NCI-H1417 treated with DMSO at 0.1 percent for 48 hours (cell line): ENCODE measurements around the gene CHRNB2.

Experiments
- DNase-seq: peaks from one replicate; lab custom pipeline; 2025; lab: John Stamatoyannopoulos, UW

CHRNB2 gene

DNA sequence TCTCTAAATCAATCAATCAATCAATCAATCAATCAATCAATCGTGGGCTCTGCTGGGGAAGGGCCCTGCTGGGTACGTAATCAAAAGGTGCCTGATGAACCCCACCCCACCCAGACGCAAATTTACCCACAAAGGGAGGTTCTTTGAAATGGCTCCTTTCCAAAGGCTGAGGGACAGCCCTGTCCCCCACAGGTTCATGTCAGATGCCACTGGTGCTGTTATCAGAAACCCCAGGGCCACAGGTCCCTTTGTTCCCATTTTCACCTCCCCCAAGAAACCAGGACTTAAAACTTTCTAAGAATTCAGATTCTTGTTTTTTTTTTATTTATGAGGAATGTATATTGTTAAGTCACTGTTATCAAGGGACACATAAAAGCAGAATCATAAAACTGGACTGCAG lies 14.2 kb downstream of the CHRNB2 start:
- no peak for DNase-seq

DNA sequence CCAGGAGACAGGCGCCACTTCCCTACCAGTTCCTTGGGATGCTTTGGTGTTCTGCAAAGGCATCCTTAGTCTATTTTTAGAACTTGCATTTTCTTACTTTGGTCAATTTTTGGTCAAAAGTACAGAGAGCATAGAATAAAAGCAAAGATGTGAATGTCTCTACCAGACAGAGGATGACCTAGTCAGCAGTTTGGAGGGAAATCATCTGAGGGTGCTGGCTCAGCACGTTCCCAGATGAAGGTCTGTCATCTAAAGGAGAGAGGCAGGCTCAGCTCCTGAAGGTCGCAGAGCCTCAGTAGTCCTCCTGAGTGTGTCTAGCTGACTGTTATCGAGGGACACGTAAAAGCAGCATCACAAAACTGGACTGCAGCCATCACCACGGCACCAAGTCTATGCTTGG lies 15.3 kb downstream of the CHRNB2 start:
- no peak for DNase-seq

DNA sequence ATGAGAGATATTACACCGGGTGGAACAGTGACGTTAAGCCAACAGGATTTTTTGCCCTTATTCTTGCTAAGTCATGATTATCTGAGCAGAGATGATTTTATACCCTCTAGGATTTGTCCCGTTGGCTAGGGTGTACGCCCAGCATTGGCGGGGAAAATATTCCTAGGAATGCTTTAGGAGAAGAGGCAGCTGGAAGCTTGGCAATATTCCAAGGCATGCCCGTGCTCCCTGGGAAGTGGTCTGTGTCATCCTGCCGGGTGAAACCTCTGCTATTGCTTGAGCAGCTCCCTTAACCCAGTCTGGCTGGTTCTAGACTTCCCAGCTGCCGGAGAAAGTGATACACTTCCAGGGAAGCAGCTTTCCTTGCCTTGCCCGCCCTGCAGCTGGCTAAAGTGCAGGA lies 16.2 kb downstream of the CHRNB2 start:
- no peak for DNase-seq

DNA sequence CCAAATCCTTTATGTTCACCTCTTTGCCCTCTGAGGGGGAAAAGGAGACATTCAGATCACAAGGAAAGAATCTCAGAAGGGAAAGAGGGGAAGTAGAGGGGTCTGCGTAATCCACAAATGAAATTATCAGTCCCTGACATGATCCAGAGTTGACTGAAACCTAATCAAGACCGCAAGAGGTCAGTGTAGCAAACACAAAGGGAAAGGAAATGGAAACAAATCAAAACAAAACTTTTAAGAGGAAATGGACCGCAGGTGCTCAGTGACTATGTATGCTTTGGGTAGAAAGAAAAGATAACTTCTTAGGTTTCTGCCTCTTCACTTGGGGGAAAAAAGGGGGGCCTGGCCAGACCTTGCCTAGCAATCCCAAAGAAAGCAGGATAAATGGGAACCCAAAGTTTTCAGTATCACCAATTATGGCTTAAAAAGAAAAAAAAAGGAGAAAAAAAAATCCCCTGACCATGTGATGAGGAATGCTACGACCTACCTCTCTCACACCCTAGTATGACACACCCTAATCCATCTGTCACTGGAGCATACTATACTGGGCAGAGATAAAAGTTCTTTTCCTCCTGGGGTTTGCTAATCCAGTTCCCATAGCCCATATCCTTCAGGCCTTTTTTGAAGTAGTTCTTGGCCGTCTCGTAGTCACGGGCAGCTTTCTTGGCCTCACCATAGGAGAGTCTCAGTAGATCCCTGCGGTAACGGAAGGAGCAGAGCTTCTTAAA lies 16.9 kb downstream of the CHRNB2 start:
- DNase-seq: no peak

DNA sequence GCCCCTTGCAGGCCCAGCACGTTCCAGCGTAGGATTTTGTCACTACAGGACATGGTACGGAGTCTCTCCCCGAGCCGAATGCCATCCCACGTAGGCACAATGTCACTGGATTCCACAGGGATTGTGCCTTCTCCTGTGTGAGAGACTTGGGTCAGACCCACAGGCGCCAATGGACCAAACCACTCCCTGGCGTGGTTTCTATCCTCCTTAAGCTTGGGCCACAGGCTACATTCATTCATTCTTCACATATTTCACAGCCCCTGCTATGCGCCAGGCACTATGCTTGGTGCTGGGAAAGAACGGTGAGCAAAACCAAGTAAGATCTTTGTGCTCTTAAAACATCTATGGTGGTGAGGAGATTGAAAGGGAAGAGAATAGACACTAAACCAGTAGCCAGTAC lies 18.7 kb downstream of the CHRNB2 start:
- DNase-seq: no peak

DNA sequence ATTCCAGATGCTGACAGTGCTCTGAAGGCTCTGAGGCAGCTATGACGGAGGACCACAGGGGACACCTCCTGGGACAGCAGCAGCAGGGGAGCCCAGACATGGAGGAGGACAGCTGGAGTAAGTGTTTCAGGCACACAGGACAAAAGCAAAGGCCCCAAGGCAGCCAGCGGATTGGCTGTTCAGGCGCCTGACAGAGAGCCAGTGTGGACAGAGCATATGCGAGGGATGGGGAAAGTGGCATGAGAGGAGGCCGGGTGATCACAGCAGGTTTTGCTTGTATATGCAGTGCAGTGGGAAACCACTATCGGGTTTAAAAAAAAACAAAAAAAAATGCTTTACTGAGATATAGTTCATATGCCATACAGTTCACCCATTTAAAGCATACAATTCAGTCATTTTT lies 19.1 kb downstream of the CHRNB2 start:
- DNase-seq: no peak

DNA sequence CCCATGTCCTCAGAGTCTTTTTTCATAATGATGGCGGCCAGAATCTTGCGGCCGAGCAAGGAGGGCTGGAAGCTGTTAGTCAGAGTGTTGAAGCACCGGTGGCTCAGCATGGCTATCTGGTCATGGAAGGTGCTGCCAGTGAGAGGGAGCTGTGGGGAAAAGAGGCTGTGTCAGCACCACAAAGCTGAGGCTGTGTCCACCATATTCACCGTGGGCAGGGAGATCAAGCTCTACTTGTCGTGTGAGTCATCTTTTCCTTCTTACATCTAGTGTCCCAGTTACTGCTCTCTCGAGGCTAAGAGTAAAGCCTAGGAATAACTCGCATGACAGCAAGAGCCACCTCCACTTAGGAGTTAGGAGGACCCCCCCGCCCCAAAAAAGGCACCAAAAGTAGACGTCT lies 22.2 kb downstream of the CHRNB2 start:
- no peak for DNase-seq

DNA sequence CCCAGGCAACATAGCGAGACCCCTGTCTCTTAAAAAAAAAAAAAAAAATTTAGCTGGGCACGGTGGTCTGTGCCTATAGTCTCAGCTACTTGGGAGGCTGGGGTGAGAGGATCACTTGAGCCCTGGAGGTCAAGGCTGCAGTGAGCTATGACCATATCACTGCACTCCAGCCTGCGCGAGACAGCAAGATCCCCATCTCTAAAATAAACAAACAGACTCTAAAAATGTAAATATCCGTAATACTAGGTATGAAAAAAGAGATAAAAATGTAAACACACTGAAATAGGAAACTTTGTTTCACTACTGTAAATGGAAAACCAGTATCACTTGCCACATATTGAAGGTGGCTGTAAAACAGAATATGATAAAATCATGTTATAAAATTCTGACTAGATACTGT lies 23.2 kb downstream of the CHRNB2 start:
- no peak for DNase-seq

DNA sequence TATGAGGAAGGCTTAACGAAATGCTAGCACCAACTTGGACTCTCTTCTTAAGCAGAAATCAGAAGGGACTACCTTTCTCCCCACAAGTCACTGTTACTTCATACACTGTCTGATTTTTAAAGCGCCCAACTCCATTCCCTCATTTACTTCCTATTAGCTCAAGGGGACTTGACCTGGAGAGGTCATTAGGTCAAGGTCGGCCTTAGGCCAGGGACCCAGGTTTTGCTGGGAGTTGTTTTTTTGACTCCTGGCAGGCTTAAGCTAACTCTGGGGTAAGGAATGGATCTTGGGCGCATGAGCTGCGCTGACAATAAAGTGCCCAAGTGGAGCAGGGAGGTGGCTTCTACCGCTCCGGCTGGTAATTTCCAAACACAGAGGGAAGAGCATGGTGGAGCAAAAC lies 23.6 kb downstream of the CHRNB2 start:
- no peak for DNase-seq

DNA sequence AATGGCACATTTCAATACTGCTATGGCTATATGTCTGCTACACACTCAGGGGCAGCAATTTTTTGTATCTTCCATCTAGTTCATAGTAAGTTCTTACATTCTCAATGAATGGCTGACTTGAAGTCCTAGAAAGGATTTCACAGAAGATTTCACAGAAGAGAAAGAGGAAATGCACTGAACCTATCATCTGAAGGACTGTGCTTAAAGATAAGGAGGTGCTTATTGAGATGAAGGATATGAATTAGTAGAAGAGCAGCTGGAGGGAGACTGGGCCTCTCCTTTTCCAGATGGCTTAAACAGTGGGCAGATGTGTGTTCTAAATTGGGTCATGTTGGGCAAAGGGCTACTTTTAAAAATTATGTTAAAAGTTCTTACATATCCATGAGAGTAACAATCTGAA lies 25.8 kb downstream of the CHRNB2 start:
- no peak for DNase-seq

DNA sequence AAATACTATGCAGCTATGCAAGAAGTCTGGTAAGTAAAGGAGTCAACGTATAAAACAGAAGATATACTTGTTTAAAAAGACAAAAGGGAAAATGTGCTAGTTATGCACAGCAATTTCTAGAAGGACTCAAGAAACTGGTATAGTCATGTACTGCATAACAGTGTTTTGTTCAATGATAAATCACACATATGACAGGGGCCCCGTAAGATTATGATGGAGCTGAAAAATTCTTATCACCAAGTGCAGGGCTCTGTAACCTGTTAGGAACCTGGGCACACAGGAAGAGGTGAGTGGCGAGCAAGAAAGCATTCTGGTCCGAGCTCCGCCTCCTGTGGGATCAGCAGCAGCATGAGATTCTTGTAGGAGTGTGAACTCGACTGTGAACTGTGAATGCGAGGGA lies 27.2 kb downstream of the CHRNB2 start:
- DNase-seq: no peak

DNA sequence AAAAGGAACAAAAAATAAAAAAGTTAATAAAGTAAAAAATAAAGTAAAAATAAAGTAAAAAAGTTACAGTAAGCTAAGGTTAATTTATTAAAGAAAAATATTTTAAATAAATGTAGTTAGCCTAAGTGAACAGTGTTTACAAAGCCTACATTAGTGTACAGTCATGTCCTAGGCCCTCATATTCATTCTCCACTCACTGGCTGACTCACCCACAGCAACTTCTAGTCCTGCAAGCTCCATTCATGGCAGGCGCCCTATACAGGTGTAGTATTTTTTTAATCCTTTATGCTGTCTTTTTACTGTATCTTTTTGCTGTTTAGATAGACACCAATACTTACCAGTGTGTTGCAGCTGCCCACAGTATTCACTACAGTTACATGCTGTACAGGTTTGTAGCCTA lies 28.0 kb downstream of the CHRNB2 start:
- DNase-seq: no peak

DNA sequence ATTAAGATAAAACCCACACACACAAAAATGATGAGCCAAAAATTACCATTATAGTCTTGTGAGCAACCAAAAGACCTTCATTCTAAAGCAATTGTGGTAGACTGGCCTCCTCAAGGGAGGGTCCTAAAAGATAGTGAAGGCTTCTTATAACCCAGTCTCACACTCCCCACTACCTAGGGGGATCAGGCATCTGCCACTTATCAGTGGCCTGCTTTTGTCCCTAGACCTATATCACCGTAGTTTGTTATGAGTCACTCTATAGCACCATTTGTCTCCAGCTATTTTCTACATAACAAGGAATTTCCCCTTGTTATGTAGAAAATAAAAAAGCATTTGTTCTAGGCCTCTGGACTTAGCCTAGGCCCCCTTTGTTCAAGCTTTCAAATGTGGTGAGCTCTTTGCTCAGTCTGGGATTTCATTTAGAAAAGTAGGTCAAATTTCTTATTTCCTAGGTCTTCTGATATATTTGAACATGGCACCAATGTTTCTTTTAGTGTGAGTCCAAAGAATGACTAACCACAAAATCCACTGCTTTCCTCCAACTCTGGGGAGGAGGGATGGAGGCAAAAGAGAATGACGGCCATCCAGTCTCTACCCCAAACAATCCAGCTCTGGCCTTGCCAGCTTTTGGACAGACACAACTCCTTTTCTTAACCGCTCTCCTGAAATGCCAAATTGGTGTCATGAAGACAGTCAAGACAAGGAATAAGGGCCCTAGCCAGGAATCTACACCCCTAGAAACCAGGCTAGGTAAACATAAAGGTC lies 31.5 kb downstream of the CHRNB2 start:
- DNase-seq: no peak

DNA sequence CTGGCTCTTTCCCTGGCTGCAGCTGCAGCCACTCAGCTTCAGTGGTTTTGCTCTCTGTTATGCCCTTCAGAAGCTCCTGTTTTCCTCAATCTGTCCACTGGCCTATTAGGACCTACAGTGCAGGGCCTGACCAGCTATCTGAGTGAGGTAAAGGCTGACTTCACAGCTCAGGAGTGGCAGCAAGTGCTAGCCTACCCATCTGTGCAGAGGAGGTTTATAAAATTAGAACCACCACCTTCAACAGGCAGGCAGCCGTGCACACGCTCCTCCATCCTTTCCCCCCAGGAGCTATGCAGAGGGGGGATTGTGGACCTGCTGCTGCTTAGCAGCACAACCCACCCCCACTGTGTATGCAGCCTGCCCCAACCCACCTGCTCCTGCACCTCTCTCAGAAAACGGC lies 32.1 kb downstream of the CHRNB2 start:
- no peak for DNase-seq

DNA sequence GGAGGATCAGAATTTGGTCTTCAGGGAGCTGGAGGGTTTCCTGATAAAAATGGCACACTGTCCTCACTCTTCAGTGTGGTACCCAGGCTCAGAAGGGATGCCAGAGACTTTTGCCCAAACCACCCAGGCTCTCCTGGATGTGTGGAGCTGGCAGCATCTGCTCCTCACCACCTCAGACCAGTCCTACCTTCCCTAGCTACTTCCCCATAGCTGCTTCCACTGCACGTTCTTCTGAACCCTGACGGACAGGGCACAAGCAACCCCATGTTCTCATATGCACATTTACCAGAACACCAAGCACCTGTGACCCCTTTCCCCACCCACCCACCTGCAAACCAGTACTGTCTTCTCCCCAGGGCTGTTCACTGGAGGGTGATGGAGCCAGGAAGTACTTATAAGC lies 35.7 kb downstream of the CHRNB2 start:
- DNase-seq: no peak

DNA sequence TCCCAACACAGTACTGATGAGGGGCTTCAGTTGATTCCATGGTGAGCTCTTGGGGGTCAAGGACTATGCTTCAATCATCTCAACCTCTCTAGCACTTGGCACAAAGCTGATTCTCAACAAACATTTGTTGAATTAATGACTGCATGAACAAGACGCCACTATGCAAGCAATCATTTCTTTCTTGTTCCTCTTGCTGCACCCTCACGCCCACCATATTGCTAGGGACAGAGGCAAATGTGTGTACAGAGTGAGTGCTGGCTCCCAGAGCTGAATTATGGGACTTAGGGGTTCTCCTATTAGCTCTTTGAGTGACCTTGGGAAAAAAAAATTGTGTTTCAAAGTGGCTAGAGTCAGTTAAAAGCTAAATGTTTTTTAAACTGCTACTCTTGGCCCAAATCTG lies 38.0 kb downstream of the CHRNB2 start:
- DNase-seq: no peak

DNA sequence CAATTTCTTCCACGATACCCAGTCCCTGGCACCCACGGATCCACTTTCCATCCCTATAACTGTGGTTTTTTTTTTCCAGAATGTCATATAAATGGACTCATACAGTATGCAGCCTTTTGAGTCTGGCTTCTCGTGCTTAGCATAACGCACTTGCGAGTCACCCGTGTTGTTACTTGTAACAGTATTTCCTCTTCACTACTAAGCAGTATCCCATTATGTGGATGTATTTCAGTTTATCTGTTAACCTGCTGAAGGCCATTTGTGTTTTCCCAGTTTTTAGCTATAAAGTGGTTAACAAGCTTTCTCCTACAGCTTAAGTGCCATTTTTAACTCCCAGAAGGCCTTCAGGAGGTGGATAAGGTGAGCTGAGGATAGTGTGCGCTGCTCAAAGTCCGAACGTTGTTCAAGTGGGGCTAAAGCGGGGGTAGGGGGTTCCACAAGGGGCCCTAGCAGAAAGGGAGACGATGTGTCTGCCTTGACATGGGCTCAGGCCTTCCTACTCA lies 39.6 kb downstream of the CHRNB2 start:
- no peak for DNase-seq

DNA sequence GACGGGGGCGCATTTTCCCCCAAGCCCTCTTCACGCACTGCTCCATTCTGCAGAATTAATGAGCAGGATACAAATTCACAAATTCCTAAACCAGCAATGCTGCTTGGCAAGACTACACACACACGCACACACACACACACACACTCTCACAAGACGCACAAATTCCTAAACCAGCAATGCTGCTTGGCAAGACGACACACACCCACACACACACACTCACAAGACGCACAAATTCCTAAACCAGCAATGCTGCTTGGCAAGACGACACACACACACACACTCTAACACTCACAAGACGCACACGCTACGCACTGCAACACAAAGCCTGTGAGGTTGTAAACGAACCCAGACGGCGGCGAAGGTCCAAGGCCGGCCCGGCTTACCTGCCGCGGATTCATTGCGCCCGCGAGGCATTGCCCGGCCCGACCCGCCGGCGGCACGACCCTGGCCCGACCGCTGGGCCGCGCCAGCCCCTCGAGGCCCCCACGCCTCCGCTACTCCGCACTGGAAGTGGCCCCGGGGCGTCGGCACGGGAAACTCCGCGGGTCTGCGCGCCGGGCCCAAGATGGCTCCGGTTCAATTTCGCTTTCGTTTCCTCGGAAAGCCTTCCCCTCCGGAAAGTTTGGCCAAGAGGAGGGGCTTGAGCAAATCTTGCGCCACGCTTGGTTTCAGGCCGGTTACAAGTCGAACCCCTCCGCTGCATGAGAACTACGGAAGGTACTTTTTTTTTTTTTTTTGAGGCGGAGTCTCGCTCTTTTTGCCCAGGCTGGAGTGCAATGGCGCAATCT lies 40.2 kb downstream of the CHRNB2 start, which contains the start of gene ADAR:
ADAR (minus strand) TSS at position 578 of the 788 bp plus-strand sequence; CDS start at position 398, 180 bp downstream.
- peak; percentile 11 for DNase-seq

DNA sequence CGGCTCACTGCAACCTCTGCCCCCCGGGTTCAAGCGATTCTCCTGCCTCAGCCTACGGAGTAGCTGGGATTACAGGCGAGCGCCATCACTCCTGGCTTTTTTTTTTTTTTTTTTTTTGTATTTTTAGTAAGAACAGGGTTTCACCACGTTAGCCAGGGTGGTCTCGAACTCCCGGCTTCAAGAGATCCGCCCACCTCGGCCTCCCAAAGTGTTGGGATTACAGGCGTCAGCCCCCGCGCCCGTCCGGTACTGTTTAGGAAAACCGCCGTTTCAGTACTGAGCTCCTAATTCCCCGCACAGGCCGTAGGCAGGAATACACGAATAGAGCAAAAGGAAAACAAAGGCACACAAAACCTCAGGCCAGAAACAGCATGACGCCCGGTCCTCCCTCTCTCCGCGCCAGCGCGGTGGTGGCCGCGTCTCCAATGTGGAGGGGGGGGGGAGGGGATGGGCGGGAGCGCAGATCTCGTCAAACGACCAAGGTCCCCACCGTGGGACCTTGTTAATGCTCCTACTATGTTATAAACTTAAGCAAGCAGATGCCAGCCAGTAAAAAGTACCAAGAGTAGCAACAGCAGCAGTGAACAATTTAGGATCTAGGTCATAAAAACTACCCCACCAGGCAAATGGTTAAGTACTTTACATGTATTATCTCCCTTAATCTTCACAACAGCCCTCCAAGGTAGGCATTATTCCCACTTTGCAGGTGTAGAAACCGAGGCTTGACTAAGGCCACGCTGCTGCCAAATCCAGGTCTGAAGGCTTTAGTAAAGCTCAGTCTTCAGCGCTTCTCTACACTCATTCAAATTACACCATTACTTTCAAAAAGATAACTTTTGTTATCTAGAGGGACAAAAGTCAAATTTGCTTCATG lies 41.1 kb downstream of the CHRNB2 start:
- DNase-seq: peak; percentile 48

DNA sequence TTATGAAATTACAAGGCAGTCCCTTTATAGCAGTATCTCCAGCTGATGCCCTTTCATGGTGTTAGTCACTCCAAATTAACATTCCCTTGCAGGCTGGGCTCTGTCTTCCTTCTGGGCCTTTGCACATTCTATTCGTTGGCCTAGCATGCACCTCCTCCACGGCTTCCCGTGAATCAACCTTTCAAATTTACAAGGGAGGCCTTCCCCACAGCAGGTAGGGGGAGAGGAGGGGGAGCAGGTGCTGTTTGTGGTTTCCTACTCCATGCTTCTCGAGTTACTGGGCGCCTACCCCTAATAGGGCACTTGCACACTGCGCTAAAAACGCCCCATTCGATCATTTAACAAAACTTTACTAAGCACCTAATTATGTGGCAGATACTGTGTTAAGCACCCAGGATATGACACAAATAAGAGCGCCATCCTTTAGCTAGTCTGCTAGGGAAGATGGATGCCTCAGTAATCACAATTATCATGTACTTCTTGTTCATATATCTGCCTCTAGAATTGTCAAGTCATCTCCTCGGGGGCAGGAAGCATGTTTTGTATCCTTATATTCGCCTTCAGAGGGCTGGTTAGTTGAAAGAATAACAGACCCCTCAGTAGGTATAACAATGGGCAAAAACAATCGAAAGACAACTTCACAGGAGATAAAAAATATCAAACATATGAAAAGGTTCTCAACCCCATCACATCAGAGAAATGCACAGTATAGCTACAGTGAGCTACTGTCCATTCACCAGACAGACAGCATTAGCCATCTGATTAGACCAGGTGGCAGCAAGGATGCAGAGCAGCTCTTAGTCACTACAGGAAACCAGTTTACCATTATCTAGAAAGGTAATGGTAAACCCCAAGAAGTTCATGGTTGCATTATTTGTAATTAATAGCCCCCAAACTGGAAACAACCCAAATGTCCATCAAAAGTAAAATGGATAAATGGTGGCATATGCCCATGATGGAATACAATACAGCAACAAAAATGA lies 42.1 kb downstream of the CHRNB2 start:
- DNase-seq: no peak
